ENCODE measurements around the gene SLC2A8. TPM values are rescaled to one million over a fixed set of nuclear protein-coding genes. Genes with fewer than 3 reads are reported as not detected.

Gene SLC2A8
- total RNA-seq, 2 experiments from 2014 or later: 7.5 to 7.7 TPM

DNA sequence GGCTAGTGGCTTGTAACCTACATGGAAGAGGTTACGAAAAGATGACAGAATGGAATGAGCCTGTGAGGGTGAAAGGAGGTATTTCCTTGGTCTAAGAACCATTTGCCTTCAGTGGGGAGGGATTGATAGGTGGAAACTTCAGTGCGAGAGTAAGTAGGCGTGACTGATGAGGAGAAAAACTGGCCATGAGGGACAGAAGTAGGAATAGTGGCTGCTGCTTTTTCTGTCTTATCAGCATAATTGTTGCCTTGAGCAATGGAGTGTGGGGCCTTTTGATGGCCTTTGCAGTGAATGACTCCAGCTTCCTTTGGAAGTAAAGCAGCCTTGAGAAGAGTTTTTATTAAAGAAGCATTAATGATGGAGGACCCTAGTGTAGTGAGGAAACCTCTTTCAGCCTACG lies 18.2 kb downstream of the SLC2A8 start:
- DNase-seq: no peak
- no peak overlapping the region for H3K27ac Mint-ChIP-seq
- POLR2A ChIA-PET: interaction anchor here (1.1 kb wide), 2 partner anchors 9 to 36 kb away, joined by 3 to 5 read pairs; partner anchors contain the start of genes LRSAM1, RPL12 and ZNF79
- H3K36me3 Mint-ChIP-seq (ENCODE audit: low read depth): no peaks in the 10 kb centered on the region
- peaks cover 4% of the 10 kb centered on the region for H3K27me3 Mint-ChIP-seq
- no peaks in the 10 kb centered on the region for H3K9me3 Mint-ChIP-seq
- CTCF ChIA-PET: interaction anchor here (0.6 to 1.1 kb wide), 2 partner anchors 18 to 524 kb away, joined by 3 to 4 read pairs; partner anchors contain the start of gene SLC2A8
- peaks cover 10% of the 10 kb centered on the region for H3K4me1 Mint-ChIP-seq
- no peak overlapping the region for H3K4me3 Mint-ChIP-seq

DNA sequence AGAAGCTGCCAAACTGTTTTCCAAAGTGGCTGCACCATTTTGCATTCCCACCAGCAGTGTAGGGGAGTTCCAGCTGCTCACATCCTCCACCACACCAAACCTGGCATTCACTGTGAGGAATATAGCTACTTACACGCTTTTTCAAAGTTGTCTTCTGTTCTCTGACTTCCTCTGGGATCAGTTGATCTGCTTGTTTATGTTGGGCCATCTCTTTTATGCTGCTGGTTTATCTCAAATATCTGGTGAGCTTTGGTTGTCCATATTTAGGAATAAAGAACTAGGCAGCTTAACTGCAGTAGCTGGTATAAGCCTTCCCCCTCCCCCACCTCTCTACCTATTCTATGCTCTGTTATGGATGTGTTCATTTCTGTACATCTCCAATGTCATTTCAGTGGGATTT lies 18.7 kb downstream of the SLC2A8 start:
- no peaks in the 10 kb centered on the region for H3K36me3 Mint-ChIP-seq (ENCODE audit: low read depth)
- ChIA-PET POLR2A (interaction anchor here (1.1 kb wide), 2 partner anchors 8 to 35 kb away, joined by 3 to 5 read pairs; partner anchors contain the start of genes LRSAM1, RPL12 and ZNF79), CTCF (interaction anchor here (0.6 to 1.1 kb wide), 2 partner anchors 19 to 525 kb away, joined by 3 to 4 read pairs; partner anchors contain the start of gene SLC2A8)
- no peak for DNase-seq
- H3K4me3 Mint-ChIP-seq: no peak overlapping the region
- H3K27me3 Mint-ChIP-seq: peaks cover 4% of the 10 kb centered on the region
- H3K27ac Mint-ChIP-seq: no peak overlapping the region
- peaks cover 10% of the 10 kb centered on the region for H3K4me1 Mint-ChIP-seq
- H3K9me3 Mint-ChIP-seq: no peaks in the 10 kb centered on the region

DNA sequence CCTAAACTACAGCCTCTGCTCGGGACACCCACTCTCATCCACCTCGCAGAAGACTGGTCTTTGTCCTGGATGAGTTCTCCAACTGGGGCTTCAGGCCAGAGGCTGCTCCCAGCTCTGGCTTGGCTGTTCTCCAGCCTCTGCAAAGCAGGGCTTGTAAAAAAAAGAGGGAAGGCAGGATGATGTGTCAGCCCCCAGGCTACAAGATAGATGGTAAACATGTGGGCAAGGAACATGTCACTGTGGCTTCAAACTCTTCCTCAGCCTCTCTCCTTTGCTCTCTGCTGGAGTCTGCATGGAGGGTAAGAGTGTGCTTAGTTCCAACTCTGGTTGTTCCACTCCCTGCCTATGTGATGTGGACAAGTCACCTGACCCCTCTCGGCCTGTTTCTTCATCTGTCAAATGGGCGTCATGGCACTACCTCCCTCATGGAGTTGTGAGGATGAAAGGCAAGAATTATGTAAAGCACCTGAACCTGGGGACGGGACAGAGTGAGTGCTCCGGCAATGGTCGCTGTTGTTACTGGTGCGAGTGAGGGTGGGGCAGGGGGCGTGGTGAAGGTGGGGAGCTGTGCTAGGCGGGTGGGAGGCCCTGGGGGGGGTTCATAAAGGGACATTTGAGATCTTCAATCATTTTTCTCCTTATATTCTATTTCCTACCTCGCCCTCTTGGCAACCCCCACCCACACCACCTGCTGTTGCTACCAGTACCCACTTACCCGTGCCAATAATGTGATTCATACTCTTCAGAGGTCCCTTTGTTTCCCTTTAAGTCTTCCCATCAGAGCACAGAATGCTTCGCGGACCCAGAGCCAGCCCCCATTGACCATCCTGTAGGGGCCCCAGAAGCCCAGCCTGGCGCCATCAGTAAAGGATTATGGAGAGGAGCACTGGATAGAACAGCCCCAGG lies 20.4 kb downstream of the SLC2A8 start:
- Mint-ChIP-seq H3K27ac (no peak overlapping the region), H3K9me3 (no peaks in the 10 kb centered on the region), H3K27me3 (peaks cover under 1% of the 10 kb centered on the region), H3K36me3 (ENCODE audit: low read depth) (no peaks in the 10 kb centered on the region), H3K4me3 (no peak overlapping the region), H3K4me1 (peaks cover 8% of the 10 kb centered on the region)
- POLR2A ChIA-PET: interaction anchor here (1.0 to 2.4 kb wide), 3 partner anchors 21 to 33 kb away, joined by 3 to 12 read pairs (median 3); partner anchors contain the start of genes LRSAM1 and RPL12
- DNase-seq: no peak
- CTCF ChIA-PET: interaction anchor here (0.6 to 1.5 kb wide), 4 partner anchors 21 to 203 kb away, joined by 4 to 7 read pairs (median 5); partner anchors contain the start of gene SLC2A8

DNA sequence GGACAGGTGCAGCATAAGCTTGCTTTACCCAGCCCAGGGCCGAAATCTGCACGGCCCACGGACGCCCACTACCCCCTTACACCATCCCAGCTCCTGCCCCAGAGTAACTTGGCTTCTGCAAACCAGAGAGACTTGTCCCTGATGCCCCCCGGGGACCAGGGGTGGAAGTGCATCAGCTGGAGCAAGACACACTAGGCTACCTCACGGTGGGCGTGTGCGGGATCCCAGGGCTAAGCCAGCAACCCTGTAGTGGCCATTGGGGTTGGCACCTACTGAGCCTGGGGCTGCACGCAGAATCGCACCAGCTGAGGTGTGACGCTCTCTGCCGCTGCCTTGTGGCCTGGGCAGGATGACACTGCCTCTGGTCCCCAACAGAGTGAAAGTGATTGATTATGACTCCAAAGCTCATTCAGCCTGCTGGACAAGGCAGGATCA lies 21.1 kb downstream of the SLC2A8 start:
- H3K4me1 Mint-ChIP-seq: peaks cover 14% of the 10 kb centered on the region
- H3K4me3 Mint-ChIP-seq: no peak overlapping the region
- no peaks in the 10 kb centered on the region for H3K36me3 Mint-ChIP-seq (ENCODE audit: low read depth)
- ChIA-PET CTCF (interaction anchor here (0.6 to 1.5 kb wide), 4 partner anchors 21 to 203 kb away, joined by 4 to 7 read pairs (median 5); partner anchors contain the start of gene SLC2A8), POLR2A (interaction anchor here (1.0 to 2.4 kb wide), 3 partner anchors 22 to 33 kb away, joined by 3 to 12 read pairs (median 3); partner anchors contain the start of genes LRSAM1 and RPL12)
- no peaks in the 10 kb centered on the region for H3K9me3 Mint-ChIP-seq
- H3K27me3 Mint-ChIP-seq: no peaks in the 10 kb centered on the region
- H3K27ac Mint-ChIP-seq: no peak overlapping the region
- peak; percentile 53 for DNase-seq

DNA sequence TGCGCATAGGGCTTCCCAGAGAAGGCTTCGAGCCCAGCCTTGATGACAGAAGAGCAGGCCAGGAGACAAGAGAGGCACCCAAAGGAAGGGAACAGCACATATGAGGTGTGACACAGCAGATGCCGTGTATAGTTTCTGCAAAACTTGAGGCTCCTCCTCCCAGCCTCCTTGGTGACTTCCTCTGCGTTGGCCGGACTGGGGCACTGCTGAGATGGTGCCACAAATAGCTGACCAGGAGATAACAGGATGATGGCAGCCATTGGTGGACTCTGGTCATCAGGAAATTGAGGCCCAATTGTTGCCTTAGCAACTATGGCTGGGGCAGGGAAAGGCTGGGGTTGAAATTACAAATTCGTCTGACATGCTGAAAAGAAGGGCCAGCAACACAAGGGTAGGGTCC lies 22.4 kb downstream of the SLC2A8 start:
- Mint-ChIP-seq H3K4me1 (peaks cover 20% of the 10 kb centered on the region), H3K9me3 (no peaks in the 10 kb centered on the region), H3K4me3 (no peak overlapping the region), H3K27me3 (no peaks in the 10 kb centered on the region), H3K27ac (no peak overlapping the region), H3K36me3 (ENCODE audit: low read depth) (peaks cover 3% of the 10 kb centered on the region)
- CTCF ChIA-PET: no interaction called here
- no peak for DNase-seq
- POLR2A ChIA-PET: interaction anchor here (2.4 kb wide), 1 partner anchor 31 kb away, joined by 12 read pairs; the partner anchor contains the start of genes LRSAM1 and RPL12

DNA sequence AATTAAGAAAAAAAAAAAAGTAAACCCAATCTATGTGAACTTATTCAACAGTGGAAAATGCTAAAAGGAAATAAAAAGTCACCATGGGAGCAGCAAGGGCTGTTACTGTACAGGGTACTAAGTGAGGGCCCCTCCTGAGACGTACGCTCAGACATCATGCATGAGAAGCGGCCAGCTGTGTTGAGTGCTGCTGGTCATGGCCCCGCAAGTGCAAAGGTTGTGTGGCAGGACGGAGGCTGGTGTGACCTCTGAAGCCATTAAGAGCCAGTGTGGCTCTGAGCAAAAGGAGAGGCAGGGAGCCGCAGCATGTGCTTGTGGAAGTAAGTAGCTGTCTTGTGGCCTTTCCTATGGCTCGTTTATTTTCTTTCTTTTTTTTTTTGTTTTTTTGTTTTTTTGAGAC lies 24.1 kb downstream of the SLC2A8 start:
- Mint-ChIP-seq H3K36me3 (ENCODE audit: low read depth) (peaks cover 7% of the 10 kb centered on the region), H3K27me3 (no peaks in the 10 kb centered on the region), H3K9me3 (no peaks in the 10 kb centered on the region), H3K27ac (no peak overlapping the region), H3K4me3 (no peak overlapping the region), H3K4me1 (peaks cover 36% of the 10 kb centered on the region)
- ChIA-PET POLR2A (no interaction called here), CTCF (no interaction called here)
- no peak for DNase-seq

DNA sequence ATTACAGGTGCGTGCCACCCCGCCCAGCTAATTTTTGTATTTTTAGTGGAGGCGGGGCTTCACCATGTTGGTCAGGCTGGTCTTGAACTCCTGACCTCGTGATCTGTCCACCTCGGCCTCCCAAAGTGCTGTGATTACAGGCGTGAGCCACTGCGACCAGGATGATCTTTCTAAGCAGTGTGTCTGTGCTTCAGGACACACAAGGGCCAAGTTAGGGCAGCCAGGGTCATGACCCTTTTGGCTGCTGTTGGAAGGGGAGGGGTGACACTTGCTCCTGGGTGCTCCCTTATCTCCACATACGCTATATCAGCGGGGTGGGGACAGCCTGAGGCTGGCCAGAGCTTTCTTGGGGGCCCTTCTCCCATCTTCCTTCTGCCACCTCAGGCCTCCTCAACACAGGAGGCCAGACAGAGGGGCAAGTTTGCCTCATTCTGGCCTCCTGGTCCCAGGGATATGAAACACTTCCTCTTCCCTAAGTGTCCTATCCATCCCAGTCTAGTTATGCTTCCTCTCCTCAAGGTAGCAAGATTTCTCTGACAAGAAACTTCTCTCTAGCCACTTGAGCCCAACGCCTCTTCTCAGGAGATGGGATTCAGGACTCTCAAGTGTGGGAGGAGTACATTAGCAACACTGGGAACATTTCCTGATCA lies 25.3 kb downstream of the SLC2A8 start:
- H3K9me3 Mint-ChIP-seq: no peaks in the 10 kb centered on the region
- peaks cover 14% of the 10 kb centered on the region for H3K36me3 Mint-ChIP-seq (ENCODE audit: low read depth)
- no peak for DNase-seq
- no peak overlapping the region for H3K27ac Mint-ChIP-seq
- CTCF ChIA-PET: no interaction called here
- no peak overlapping the region for H3K4me3 Mint-ChIP-seq
- peaks cover 45% of the 10 kb centered on the region for H3K4me1 Mint-ChIP-seq
- POLR2A ChIA-PET: interaction anchor here (2.4 to 4.0 kb wide), 2 partner anchors 25 to 29 kb away, joined by 14 to 75 read pairs; partner anchors contain the start of genes LRSAM1, RPL12 and SLC2A8
- H3K27me3 Mint-ChIP-seq: no peaks in the 10 kb centered on the region

DNA sequence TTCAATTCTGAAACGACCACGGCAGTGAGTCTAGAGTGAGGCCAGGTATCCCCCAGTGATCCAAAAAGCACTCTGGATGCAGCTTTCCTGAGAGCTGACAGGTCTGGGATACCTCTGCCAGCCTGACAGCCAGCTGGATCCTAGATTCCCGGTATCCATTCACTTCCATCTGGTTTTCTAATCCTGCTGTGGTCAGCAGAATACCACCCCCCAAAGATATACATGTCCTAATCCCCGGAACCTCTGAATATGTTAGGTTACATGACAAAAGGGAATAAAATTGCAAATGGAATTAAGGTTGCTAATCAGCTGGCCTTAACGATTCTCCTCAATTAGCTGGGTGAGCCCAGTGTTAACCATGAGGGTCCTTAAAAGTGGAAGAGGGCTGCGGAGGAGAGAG lies 25.8 kb downstream of the SLC2A8 start:
- peaks cover 49% of the 10 kb centered on the region for H3K4me1 Mint-ChIP-seq
- ChIA-PET POLR2A (interaction anchor here (0.9 to 4.0 kb wide), 4 partner anchors 26 to 178 kb away, joined by 3 to 75 read pairs (median 8); partner anchors contain the start of genes LRSAM1, RPL12 and SLC2A8), CTCF (interaction anchor here (0.6 to 1.2 kb wide), 2 partner anchors 208 to 455 kb away, joined by 3 read pairs; no protein-coding TSS in a partner anchor)
- no peaks in the 10 kb centered on the region for H3K27me3 Mint-ChIP-seq
- DNase-seq: no peak
- H3K27ac Mint-ChIP-seq: no peak overlapping the region
- no peaks in the 10 kb centered on the region for H3K9me3 Mint-ChIP-seq
- peak overlapping the region; percentile 93 for H3K4me3 Mint-ChIP-seq
- H3K36me3 Mint-ChIP-seq (ENCODE audit: low read depth): peaks cover 15% of the 10 kb centered on the region

DNA sequence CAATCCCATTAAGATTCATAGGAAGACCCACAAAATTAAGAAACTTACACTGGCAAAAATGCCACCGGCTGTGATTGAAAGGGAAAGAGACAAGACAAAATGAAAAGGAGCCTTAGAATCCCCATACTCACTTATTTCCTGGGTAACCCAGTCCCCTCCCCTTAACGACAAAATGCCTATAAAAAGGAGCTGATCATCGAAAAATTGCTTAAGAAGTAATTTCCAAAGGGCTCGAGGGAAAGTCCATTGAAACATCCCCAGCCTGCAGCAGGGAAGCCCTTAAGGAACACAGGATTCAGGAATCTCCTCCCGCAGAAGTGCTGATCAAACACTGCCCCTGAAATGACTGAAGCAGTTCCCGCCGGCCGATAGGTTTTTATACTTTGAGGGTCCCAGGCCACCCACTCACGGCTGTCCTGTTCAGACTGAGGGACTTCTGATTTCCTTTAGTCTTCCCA lies 26.5 kb downstream of the SLC2A8 start:
- DNase-seq: no peak

DNA sequence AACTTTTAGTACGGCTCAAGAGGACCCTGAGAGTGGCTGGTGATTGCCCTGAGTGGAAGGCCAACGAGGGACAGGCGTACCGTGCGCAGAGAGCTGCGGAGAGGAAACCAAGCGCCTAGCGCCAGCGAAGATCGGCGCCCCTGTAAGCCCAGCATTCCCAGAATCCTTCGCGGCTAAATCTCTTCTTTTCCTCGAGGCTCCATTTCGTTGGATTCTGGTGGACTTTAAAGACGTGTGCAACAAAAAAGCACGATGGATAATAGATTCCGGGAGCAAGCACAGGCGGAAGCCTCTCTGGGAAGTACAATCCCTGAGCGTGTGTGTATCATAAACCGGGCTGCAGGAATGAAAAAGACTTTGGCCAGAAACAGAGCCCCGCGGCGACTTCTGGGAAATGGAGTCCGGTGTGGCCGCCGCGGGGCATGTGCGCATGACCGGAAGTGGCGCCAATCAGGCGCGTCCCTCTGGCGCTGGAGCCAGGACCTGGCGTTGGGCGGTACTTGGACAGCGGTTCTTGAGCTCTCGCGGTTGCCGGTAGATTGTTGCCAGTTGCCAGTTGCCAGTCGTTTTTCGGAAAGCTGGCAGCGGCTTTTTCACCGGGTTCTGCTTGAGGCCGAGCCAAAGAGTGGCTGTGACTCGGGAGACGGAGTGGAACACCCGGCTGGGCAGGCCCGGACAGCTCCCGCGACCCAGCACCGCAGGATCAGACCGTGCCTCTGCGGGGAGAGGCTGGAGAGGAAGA lies 27.1 kb downstream of the SLC2A8 start, which contains the start of gene ZNF79:
ZNF79 (plus strand) TSS at position 449 of the 742 bp plus-strand sequence. CDS start 406 bp downstream, outside the sequence.
- Mint-ChIP-seq H3K27ac (peak within 1 kb of the TSS; percentile 91), H3K27me3 (no peaks in the 10 kb centered on the region), H3K36me3 (ENCODE audit: low read depth) (peaks cover 25% of the 10 kb centered on the region), H3K9me3 (no peaks in the 10 kb centered on the region), H3K4me3 (peak within 1 kb of the TSS; percentile 93), H3K4me1 (peaks cover 52% of the 10 kb centered on the region)
- CTCF ChIA-PET: interaction anchor here (0.5 to 1.6 kb wide), 7 partner anchors 11 to 846 kb away, joined by 3 to 11 read pairs (median 4); partner anchors contain the start of genes LRSAM1, RPL12 and SLC2A8
- peak; percentile 93 for DNase-seq
- POLR2A ChIA-PET: interaction anchor here (0.6 to 4.0 kb wide), 15 partner anchors 9 to 619 kb away, joined by 3 to 75 read pairs (median 4); partner anchors contain the start of genes LRSAM1, RPL12, SLC2A8 and ZBTB43

More for the DNA sequence above, 26.5 kb downstream of the SLC2A8 start:
- Mint-ChIP-seq H3K27me3 (no peaks in the 10 kb centered on the region), H3K36me3 (ENCODE audit: low read depth) (peaks cover 21% of the 10 kb centered on the region), H3K4me3 (peak overlapping the region; percentile 93), H3K9me3 (no peaks in the 10 kb centered on the region), H3K27ac (peak overlapping the region; percentile 91), H3K4me1 (peaks cover 53% of the 10 kb centered on the region)
- ChIA-PET CTCF (interaction anchor here (1.2 to 1.6 kb wide), 2 partner anchors 27 to 209 kb away, joined by 3 to 11 read pairs; partner anchors contain the start of gene SLC2A8), POLR2A (interaction anchor here (0.9 to 4.0 kb wide), 11 partner anchors 8 to 199 kb away, joined by 3 to 75 read pairs (median 5); partner anchors contain the start of genes LRSAM1, RPL12 and SLC2A8)

DNA sequence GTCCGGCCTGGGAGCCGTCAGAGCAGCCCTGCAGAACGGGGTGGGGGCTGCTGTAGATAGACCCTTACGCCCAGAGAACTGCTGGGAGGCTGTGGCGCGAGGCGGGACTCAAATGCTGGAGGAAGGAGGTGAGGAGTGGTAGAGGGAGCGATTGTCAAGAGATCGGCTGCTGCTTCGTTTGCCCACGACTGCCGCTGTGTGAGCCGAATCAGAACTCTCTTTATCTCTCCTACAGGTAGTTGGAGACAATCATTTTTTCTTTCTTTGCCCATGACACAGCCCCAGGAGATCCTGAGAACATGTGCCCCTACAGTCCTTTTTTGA lies 27.7 kb downstream of the SLC2A8 start:
- Mint-ChIP-seq H3K27ac (peak overlapping the region; percentile 91), H3K4me3 (peak overlapping the region; percentile 93), H3K27me3 (no peaks in the 10 kb centered on the region), H3K9me3 (no peaks in the 10 kb centered on the region), H3K36me3 (ENCODE audit: low read depth) (peaks cover 28% of the 10 kb centered on the region), H3K4me1 (peaks cover 52% of the 10 kb centered on the region)
- DNase-seq: no peak
- ChIA-PET CTCF (interaction anchor here (0.6 to 1.6 kb wide), 5 partner anchors 12 to 847 kb away, joined by 3 to 11 read pairs (median 5); partner anchors contain the start of genes LRSAM1, RPL12 and SLC2A8), POLR2A (interaction anchor here (0.9 to 4.0 kb wide), 12 partner anchors 9 to 620 kb away, joined by 3 to 75 read pairs (median 4); partner anchors contain the start of genes LRSAM1, RPL12, SLC2A8 and ZBTB43)
